Posterior cingulate gyrus (tissue), 11 donors: ENCODE measurements around the gene FOXP1.
A peak's percentile ranks its signal among the peaks of the same experiment; 100 is the strongest.

Experiments
- DNase-seq, 10 donors: peaks; one replicate each; pipeline versions ENCODE4 v3.0.0 to v3.0.0-alpha.2; 2020 to 2021; ENCODE audit warnings: mixed read lengths in 3 of 10
- intact Hi-C: fragments of 100-400 bp; cut with DNase I; formaldehyde crosslinking; loops from one replicate; pipeline ENCODE4 v1.15.1; 2023

Gene FOXP1

DNA sequence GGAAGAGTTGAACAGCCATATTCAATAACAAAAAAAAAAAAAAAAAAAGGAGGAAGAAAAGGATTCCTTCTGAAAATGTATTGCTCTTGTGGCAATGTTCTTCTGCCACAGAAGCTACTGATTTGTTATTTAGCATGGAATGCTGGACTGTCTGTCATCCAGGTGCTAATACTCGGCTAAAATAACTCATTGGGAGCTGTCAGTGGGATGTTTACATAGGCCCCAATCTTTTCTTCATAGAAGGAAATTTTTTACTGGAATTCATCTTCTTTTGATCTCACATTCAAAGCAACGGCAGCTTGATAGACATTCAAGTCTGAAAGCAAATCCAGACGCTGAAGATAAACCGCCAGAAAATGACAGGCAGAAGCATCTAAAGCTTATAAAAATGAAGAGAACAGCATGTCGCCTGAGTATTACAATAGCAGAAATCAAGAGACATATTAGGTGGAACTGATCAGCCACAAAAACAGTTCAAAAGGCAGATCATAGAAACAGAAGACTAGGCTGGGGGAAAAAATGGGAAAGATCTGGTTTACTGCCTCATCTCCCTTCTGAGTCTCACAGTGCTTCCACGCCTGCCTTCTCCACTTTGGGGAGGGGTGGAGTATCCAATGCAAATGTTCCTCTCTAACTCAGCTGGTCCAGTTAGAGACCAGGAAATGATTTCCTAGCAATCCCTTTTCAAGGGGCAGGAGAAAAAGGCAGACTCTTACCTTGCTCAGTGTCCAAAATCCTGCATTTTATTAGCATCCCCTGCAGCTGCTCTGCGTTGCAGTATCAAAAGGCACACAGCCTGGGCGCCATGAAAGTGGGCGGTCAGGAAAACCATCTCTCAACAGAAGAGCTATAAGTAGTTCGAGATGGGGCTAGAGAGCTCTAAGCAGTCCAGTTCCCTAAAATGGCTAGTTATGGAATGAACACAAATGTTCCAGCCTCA lies 451.9 kb downstream of the FOXP1 start:
- DNase-seq: peak in 4 of 10 donors; percentile 35 to 87 (median 61)
- intact Hi-C loops: loop anchor here (10.0 kb wide), 2 partner anchors 67 to 453 kb away; partner anchors contain the start of gene FOXP1

DNA sequence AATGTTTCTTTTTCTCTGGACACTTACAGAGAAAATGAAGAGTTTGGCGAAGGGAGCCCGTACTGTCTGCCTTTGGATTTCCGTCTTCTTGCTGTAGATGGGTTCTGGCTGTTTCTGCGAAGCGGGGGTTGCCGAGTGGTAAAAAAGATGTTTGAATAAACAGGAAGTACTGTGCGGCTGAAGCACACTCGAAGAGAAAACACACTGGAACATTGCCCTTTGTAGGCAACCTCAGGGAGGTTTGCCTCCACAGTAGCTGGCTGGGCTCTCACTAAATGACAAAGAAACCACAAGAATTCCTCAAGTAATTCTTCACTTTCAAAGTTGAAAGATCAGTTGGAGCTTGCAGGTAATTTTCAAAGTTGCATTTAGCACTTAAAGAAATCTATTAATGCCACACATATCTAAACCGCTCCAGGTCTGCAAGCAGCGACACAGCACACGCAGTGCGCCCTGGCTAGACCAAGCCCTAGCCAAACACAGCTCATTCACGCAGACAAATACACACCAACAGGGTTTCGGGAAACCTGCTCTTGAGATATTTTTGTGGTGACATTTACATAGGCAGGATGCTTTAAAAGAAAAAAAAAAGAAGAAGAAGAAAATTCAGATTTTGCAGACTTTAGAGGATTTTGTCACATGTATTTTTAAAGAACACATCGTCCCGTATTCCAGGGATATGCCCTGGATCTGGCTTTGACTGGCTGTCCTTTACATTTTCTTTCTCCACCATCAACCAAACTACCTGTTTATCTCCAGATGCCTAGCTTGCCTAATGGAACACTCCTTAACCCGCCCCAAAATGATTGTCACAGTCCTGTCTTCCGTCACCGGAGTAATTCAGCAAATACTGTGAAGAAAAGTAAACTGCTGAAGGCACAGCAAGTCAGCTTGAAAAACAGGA lies 452.8 kb downstream of the FOXP1 start:
- DNase-seq: peak in 5 of 10 donors; percentile 25 to 83 (median 38)
- intact Hi-C loops: loop anchor here (10.0 kb wide), 2 partner anchors 66 to 454 kb away; partner anchors contain the start of gene FOXP1

DNA sequence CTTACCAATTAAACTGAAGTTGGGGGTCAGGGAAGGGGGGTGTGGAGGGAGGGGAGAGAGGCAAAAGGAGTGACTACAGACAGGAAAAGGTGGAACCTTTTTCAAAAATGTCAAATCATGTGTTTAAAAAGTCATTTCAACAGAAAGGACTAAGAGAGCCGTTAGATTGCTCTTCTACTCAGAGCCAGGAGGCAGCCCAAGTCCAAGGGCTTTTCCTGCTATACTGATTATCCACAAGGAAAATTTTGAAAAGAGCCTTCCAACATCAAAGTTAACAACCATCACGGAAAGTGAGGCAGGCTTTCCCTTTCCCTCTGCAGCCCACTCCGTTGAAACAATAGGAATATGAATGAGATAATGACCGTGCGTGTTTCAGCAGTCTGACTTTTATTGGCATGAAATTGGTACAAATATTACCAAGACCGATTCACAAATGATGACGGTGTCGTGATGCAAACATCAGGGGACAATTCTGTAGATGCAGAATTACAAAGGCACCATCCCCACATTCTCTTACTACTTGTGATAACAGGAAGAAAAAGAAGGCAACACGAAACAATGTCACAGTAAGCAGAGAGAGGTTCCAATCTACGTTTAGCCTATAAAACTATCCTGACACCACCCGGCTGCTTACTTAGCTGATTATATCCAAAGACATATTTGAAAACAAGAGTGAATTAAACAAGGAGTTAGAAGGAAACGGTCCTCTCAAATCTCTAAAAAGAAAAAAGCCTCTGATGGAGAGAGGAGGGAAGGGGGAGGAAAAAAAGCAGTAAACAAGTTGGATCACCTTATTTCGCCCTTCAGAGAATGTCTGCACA lies 453.7 kb downstream of the FOXP1 start:
- no peak for DNase-seq
- intact Hi-C loops: loop anchor here (10.0 kb wide), 2 partner anchors 65 to 455 kb away; partner anchors contain the start of gene FOXP1

DNA sequence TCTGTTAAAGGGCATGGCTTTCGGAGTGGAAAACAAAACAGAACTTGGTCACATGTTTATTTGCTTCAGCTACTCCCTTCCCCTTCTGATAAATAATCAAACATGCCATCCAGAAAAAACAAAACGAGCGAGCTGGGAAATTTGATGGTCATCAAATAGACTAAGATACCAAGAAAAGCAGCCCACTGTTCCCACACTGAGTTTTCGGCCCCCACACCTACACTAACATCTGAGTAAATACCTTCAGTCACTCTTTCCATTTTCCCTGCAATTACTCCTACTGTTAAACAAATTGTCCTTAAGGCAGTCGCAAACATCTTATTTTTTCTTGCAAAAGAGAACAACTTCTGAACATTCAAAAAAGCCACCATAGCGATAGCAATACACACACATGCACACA lies 454.6 kb downstream of the FOXP1 start:
- no peak for DNase-seq

DNA sequence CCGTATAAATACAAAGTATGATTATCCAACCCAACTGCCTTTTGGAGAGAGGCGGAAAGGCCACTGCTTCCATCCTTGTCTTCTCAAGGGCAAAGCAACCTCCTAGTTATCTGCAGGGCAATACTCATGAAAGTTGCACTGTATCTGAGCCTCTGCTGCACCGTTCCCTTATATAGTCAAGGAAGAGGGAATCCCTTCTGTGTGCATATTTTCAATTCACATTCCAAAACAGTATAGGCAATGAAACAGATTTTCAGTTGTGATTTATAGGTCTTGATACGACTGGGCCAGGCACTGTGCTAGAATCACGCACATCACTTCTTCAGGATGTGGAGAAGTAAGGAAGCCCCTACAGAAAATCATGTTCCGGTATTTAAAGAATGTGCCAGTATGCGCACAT lies 455.7 kb downstream of the FOXP1 start:
- intact Hi-C loops: no loop called here
- no peak for DNase-seq

More for the DNA sequence above, 454.6 kb downstream of the FOXP1 start:
- intact Hi-C loops: no loop called here

DNA sequence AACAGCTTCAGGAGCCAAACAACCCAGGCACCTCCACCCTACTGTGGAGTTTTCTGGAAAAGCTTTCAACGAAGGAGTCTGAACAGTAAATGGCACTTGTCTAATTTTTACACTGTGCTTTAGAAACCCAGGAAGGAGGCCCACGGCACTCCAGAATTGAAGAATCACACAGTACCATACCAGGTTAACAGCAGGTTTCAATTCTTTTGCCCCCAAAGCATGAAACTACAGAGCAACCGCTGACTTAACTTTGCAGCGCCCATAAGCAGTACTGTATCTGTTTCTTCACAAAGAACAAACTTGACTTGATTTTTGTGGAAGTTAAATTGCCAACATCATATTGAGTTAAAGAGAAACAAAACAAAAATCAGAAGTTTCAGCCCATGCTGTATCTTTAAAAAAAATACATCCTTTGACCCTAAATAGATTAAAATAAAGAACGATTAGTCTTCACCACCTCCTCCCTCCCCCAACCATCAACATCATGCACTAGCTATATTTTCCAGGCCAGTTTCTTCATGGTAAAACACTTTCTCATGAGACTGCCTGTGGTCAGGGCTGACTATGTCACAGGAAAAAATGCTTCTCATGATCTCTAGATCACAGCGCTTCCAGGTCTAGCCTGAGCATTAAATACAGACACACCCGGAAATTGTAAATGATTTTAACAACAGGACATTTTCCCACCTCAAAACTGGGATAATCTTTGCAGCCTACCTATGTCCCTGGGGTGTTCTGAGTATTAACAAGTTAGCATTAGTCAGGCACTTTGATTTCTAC lies 456.3 kb downstream of the FOXP1 start:
- no peak for DNase-seq
- intact Hi-C loops: no loop called here

DNA sequence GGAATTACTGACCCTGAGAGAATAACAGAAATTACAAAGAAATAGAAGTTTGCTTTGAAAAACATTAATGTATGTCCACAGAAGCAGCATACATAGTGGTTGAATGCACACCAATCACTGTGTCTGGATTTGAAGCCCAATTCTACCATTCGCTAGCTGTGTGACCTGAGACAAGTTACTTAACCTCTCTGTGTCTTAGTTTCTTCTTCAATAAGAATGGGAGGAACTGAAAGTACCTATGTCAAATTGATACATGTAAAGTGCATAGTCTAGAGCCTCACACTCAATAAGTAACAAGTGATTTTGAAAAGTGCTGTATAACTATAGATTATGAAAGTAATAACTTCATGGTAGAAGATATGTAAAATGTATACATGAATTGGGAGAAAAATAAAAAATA lies 457.8 kb downstream of the FOXP1 start:
- no peak for DNase-seq
- intact Hi-C loops: no loop called here

DNA sequence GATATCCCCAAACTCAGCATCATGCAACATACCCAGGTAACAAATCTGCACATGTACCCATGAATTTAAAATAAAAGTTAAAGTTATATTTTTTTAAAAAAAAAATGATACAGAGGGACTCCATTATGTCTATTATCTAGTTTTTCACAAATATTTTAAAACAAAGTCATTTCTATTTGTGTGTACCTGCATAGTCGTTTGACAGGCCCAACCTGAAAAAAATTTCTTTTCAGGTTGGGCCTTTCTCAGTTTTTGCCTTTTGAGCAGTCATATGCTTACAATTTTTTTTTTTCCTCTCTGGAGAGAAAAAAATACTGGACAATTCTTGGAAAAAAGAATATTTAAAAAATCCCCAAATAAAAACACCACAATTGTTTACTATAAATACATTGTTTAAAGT lies 459.5 kb downstream of the FOXP1 start:
- intact Hi-C loops: no loop called here
- DNase-seq: no peak

DNA sequence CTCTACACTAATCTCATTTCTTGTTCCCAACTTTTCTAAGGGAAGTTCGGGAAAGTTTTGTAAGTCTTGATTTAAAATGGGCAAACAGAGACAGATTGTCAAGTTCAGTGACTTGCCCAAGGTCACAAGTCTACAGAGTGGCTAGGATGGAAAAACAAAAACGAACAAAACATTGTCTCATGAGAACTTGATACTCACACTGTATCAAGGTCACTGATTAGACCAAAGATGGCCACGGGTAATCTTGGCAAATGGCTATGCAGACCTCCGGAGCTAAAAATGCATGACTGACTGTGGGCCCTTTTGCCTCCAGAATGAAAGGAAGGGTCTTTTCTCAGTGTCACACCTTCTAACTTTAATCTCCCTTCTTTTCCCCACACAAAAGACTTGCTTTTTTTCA lies 460.9 kb downstream of the FOXP1 start:
- no peak for DNase-seq
- intact Hi-C loops: no loop called here

DNA sequence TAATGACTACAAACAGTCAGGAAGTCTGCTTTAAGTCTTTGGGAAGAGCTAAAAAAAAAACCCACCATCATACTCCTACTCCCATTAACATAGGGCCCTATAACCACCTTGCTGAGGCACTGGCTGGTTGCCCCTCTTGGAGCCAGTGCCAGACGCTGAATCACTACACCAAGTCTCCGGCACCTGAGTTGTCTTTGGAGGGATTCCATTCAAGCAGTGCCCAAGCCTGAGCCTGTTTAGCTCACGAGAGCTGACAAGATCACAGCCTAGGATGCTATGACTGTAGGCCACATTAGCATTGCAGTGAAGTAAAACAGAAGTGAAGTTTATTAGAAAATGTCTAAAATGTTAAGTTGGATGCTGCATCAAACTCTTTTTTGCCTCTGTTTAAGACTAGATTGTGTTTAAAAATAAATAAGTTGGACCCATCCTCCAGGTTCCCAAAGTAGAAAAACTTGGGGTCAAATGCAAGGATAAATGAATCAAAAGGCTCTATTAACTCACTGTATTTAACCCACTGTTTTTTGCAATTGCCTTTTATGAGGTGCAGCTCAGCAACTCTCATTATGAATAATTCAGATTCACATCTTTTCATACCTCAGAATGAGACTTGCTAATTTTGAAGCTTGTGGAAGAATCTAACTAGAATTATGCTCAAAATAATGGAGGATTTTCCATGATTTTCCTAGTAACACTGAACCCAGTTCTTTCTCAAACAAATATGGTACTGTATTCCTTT lies 461.9 kb downstream of the FOXP1 start:
- no peak for DNase-seq
- intact Hi-C loops: no loop called here

DNA sequence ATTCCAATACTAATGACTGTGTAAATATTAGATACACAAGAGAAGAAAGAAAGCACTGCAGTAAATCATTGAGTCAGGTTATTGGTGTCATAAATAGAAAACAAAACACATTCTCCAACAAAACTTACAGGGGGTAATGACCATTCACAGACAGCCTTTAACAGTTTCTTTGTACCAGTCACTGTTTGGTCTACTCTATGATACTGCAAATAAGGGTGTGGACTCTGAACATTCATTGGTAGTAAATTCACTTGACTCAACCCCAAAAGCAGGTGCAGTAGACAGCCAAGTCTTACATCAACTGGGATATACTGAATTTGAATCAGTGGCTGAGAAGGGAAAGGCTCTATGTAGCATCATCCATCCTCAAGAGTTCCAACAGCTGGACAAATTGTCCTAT lies 463.5 kb downstream of the FOXP1 start:
- no peak for DNase-seq
- intact Hi-C loops: no loop called here

DNA sequence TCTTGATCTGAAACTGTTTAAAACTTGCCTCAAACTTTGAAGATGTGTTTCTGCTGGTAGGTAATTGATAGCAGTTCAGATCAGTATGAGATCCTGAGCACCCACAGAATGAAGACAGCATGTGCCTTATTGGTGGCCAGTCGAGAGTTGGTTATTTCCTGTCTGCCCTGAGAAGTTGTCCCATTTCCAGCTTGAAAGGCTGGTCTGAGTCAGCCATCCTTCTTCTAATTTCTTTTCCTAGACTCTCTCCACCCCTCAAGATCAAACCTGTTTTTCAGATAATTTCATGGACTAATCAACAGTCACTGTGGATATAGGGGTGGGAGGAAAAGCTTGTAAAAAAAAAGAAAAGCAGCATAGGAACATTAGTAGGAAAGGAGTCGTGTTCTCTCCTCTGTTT lies 464.4 kb downstream of the FOXP1 start:
- intact Hi-C loops: no loop called here
- no peak for DNase-seq

DNA sequence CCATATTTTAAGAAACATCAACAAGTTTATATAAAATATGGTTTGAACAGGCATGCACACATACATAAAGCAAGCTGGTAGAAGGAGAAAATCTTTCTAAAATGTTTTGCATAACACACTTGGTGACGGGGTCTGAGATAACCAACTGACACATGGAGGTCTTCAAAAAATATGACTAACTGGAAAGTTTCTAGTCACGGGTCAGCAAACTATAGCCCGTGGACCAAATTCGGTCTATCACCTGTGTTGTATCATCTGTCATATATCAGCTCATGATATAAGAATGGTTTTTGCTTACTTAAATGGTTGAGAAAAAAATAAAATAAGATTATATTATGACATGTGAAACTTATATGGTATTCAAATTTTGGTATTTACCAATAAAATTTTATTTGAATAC lies 465.1 kb downstream of the FOXP1 start:
- intact Hi-C loops: no loop called here
- no peak for DNase-seq

DNA sequence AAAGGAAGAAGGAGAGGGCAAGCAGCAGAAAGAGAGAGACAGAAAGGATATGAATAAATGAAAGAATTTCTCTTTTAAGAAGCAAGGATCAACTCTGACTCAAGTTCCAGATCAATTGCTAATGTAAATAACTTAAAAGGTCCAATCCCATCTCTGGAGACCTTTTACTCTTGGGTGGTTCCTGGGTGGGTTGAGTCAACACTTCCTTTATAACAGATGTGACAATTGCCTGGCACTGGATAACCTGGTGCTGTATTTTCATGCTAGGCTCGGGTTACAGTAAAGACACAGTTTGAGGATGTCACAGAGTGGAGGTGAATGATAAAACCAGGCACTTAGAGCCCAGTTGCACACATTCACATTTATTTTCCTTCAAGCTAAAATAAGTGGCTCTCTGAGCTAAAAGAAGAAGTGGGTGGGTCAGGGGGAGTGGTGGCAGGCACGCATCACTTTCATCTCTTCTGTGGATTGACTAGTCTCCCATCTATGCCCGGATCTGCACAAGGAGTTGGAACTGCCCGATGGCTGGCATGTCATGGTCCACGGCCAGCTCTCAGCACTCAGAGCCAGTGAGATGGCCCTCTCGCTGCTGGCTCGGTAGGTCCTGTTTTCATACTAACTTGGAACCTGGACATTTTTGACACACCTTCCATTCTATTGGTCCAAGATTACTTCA lies 465.8 kb downstream of the FOXP1 start:
- intact Hi-C loops: no loop called here
- peak in 2 of 10 donors; percentile 40 to 80 for DNase-seq

DNA sequence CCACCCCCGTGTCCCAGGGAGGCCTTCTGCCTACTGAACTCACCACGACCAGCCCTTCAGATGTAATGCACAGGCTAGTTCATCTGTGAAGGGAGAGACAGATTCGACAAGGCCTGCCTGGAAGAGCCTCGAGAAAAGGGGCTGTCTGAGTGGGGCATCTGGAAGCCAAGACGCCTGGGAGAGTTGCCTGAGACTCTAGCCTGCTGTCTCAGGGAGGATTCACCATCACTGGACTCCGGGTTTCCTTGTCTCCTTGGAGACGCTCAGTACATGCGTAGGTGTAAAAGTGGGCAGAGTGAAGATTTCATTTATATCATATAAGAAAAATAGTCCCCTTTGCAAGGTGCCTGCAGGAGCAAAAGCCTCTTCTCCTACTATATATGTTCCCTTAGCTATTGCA lies 468.9 kb downstream of the FOXP1 start:
- DNase-seq: peak in 6 of 10 donors; percentile 38 to 90 (median 46)
- intact Hi-C loops: no loop called here

DNA sequence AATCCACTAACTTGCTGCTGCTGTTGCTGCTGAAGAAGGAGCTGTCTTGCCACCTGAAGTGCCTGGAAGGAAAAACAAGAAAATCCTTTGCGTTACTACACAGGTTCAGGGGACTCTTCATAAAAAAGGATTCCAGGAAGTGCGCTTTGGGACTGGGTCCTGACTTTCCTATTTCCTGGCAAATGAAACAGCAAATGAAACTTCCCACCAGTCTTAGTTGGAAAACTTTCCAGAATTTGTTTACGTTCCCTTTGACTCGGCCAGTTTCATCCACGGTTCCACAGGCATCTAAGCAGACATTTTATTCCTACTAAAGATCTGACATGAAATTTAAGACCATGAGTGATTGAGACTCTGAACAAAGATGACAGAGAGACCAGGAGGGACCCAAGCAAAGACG lies 471.0 kb downstream of the FOXP1 start:
- intact Hi-C loops: no loop called here
- DNase-seq: no peak

DNA sequence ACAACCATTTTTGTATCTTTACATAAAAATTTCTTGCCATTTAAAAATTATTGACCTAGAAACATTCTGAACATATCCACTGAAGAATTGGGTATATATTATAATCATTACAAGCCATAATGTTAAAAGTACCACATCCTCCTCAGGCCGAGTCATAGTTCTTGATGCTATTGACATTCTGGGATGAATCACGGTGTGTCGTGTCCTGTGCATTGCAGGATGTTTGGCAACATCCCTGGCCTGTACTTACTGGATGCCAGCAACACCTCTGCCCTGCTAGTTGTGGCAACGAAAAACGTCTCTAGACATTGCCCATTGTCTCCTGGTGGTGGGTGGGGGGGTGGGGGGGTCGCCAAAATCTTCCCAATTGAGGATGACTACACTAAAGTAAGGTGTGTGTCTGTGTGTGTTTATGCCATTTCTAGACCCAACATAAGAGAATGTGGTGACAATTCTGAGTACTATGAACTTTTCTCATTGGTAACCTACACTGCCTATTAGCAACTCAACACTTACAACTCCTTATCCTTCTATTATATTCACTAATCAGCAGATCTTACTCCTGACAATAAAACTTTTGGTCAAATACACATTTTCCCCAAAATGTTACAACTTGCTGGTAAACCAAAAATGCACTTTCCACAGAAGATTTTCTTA lies 471.6 kb downstream of the FOXP1 start:
- no peak for DNase-seq
- intact Hi-C loops: no loop called here
